Prostate gland (tissue), 2 donors: Measurements from ENCODE around the gene NCOA7. TPM values are rescaled to one million over a fixed set of nuclear protein-coding genes. Genes with fewer than 3 reads are reported as not detected.

ENCODE experiments used
- DNase-seq: peaks from one replicate; pipeline ENCODE4 v3.0.0-alpha.2; 2019; ENCODE audit warnings: low spot score
- H3K27ac ChIP-seq, 2 donors: fragments of 200-600 bp; sonication (generic); 2 replicates each; pipeline ENCODE4 v1.5.1; 2017 to 2019
- H3K27me3 ChIP-seq: fragments of 200-600 bp; sonication (generic); replicated peaks from 2 replicates; pipeline ENCODE4 v1.5.1; 2019; ENCODE audit not compliant: insufficient read depth
- H3K36me3 ChIP-seq, 2 donors: fragments of 200-600 bp; sonication (generic); 1 replicate in 1 of 2; 2 replicates in 1 of 2; pipeline versions ENCODE4 v1.5.1 to v1.8.1; 2017 to 2019
- H3K4me1 ChIP-seq: fragments of 200-600 bp; sonication (generic); replicated peaks from 2 replicates; pipeline ENCODE4 v1.5.1; 2019
- H3K4me3 ChIP-seq, 2 donors: fragments of 200-600 bp; sonication (generic); 2 replicates each; pipeline ENCODE4 v1.5.1; 2017 to 2019
- H3K9me3 ChIP-seq: fragments of 200-600 bp; sonication (generic); 2 replicates; pipeline ENCODE4 v1.5.1; 2017
- POLR2A ChIP-seq: fragments of 450-650 bp; IDR thresholded peaks from one replicate; pipeline ENCODE4 v1.6.1; 2016; ENCODE audit warnings: antibody characterized with exemption, mild to moderate bottlenecking
- POLR2AphosphoS5 ChIP-seq: sonication (generic); formaldehyde crosslinking; IDR thresholded peaks from one replicate; pipeline ENCODE4 v1.6.1; 2017; ENCODE audit warnings: antibody characterized with exemption
- WGBS: methylation state at CpG from one replicate; pipeline ENCODE4 v1.1.5; 2018; 5-methylcytosine and 5-hydroxymethylcytosine counted together
- intact Hi-C: fragments of 100-400 bp; cut with DNase I; formaldehyde crosslinking; loops from one replicate; pipeline ENCODE4 v1.14.2; 2022
- total RNA-seq, 2 donors: library from RNA; depleted of rRNA; stranded (reverse); fragments of >200 nt; gene quantifications; one replicate each; pipeline ENCODE4 v1.1.0, GENCODE V29; 2016
- TF ChIP-seq, protein P1 (sequence below), 4 experiments: fragments of 200-600 bp in 2 of 4; fragments of 450-650 bp in 2 of 4; sonication (generic) in 2 of 4; IDR thresholded peaks; 1 replicate in 3 of 4; 2 replicates in 1 of 4; pipeline ENCODE4 v1.5.1; 2016 to 2019; ENCODE audit warnings: antibody characterized with exemption in 4 of 4, mild to moderate bottlenecking in 2 of 4, moderate library complexity in 2 of 4

NCOA7 gene
- total RNA-seq, 2 donors from 2014 or later: 15.5 to 15.6 TPM

DNA sequence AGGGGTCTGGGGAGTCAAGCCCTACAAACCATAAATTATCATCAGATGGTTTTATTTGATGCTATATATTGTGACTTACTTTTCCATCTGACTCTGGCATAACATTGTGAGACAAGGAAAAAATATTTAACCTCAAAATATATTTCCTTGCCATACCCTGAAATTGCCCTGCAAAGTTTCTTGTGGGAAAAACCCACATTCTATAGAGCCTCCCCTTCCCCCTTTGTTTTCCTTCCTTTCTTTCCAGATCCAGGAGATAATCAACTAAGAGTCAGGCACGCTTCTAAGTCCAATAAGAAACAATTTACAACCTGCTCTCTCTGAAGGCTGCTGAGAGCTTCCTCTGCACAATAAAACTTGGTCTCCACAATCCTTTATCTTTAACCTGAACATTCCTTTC is 148.3 kb downstream of the NCOA7 start:
- WGBS: 19% methylated on average over 1 of the region's 1 CpG
- H3K27me3 ChIP-seq: no peaks in the 10 kb centered on the region
- no peak overlapping the region for H3K4me3 ChIP-seq
- intact Hi-C loops: no loop called here
- no peak overlapping the region for H3K27ac ChIP-seq
- no peaks in the 10 kb centered on the region for H3K9me3 ChIP-seq
- DNase-seq: no peak
- no peaks in the 10 kb centered on the region for H3K36me3 ChIP-seq
- TF ChIP-seq, protein P1, sequence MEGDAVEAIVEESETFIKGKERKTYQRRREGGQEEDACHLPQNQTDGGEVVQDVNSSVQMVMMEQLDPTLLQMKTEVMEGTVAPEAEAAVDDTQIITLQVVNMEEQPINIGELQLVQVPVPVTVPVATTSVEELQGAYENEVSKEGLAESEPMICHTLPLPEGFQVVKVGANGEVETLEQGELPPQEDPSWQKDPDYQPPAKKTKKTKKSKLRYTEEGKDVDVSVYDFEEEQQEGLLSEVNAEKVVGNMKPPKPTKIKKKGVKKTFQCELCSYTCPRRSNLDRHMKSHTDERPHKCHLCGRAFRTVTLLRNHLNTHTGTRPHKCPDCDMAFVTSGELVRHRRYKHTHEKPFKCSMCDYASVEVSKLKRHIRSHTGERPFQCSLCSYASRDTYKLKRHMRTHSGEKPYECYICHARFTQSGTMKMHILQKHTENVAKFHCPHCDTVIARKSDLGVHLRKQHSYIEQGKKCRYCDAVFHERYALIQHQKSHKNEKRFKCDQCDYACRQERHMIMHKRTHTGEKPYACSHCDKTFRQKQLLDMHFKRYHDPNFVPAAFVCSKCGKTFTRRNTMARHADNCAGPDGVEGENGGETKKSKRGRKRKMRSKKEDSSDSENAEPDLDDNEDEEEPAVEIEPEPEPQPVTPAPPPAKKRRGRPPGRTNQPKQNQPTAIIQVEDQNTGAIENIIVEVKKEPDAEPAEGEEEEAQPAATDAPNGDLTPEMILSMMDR (IDR thresholded peaks at IDR 0.05): no peak
- TF ChIP-seq POLR2A: no peak
- no peak for TF ChIP-seq POLR2AphosphoS5
- H3K4me1 ChIP-seq: no peaks in the 10 kb centered on the region

DNA sequence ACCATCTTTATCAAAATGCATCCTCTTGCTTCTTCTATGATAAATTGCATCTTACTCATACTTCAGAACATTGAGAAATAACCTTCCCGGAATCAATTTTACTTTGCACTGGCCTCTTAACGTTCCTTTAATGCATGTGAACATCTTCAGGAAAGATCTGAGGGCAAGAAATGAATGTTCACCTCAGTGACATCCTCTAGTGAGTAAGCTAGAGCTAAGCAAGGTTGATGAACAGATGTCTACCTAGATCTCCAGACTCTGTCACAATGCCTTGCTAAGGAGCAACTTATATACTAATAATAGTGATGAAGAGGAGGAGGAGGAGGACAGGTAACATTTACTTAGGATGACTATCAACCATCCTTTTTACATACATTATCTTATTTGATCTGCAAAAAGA is 149.0 kb downstream of the NCOA7 start:
- no peaks in the 10 kb centered on the region for H3K9me3 ChIP-seq
- H3K27ac ChIP-seq: no peak overlapping the region

DNA sequence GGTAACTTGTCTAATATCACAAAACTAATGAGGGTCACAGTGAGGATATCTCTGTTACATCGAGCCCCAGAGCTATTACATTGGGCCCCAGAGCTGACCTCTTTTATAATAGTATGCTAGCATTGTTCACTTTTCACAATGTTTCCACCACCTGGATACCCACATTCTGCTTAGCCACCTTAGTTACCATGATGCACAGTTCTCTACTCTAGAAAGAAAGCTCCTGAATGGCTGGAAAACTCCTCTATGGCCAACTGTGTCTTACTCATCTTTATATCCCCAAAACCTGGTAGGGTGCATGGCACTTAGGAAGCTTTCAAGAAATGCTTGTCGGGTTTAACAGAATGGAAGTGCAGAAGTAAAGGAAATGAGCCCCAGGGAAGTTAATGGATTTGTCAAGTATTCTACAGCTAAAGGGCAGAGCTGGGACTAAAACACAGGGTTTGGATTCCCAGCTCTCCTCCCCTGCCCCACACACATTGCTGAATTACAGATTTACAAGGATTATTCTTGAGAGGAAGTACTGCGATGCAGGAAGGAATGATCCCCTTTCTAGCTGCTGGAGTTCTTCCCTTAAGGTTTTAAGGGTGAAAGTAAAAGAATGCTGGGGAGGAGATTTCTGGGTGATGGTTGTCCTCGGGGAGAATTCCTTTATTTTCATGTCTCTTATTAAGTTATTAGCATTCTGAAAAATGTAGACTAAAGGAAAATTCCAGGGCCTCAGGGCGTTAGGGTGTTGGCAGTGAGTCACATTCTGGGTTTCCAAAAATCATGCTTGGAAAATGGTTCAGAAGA is 149.7 kb downstream of the NCOA7 start:
- no peak for DNase-seq
- Histone ChIP-seq H3K4me3 (no peak overlapping the region), H3K27me3 (no peaks in the 10 kb centered on the region), H3K27ac (no peak overlapping the region), H3K36me3 (no peaks in the 10 kb centered on the region), H3K4me1 (no peaks in the 10 kb centered on the region), H3K9me3 (no peaks in the 10 kb centered on the region)
- TF ChIP-seq, protein P1 (IDR thresholded peaks at IDR 0.05): no peak
- TF ChIP-seq POLR2AphosphoS5 (no peak), POLR2A (no peak)
- intact Hi-C loops: no loop called here
- 54% methylated on average over 5 of the region's 5 CpGs for WGBS

More for the DNA sequence above, 149.0 kb downstream of the NCOA7 start:
- H3K27me3 ChIP-seq: no peaks in the 10 kb centered on the region
- intact Hi-C loops: no loop called here
- DNase-seq: no peak
- no peak for TF ChIP-seq POLR2AphosphoS5
- TF ChIP-seq, protein P1 (IDR thresholded peaks at IDR 0.05): no peak
- no peak for TF ChIP-seq POLR2A
- no peak overlapping the region for H3K4me3 ChIP-seq
- WGBS: 94% methylated on average over 2 of the region's 2 CpGs
- no peaks in the 10 kb centered on the region for H3K4me1 ChIP-seq
- H3K36me3 ChIP-seq: no peaks in the 10 kb centered on the region

DNA sequence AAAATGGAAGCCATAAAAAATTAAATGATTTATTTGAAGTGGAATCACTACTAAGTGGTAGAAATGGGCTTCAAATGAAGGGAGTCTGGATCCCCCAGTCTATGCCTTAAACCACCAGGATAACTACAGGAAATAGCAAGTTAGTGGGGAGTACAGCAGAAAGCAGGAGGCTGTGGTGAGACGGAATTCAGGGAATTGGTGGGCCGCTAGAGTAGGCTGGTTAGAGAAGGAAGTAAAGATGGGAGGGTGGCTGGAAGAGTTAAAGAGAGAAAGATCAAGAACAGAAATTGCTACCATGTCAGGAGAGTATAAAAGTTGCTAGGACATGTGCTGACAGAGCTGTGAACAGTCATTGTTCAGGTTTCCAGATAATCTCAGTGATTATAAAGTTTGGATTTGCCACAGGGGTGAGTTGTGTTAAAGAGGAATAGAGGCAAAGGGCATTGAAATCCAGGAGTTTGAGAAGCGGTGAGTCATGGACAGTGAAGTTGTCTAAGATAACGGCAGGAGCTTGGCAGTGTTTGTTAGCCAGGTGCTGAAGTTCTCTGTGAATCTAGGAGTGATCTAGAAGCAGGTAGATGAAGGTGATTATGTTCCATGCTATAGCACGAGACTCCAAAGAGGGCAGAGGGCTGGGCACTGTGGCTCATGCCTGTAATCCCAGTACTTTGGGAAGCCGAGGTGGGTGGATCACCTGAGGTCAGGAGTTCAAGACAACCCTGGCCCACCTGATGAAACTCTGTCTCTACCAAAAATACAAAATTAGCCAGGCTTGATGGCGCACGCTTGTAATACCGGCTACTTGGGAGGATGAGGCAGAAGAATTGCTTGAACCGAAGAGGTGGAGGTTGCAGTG is 152.1 kb downstream of the NCOA7 start:
- TF ChIP-seq POLR2A (no peak), POLR2AphosphoS5 (no peak)
- TF ChIP-seq, protein P1 (IDR thresholded peaks at IDR 0.05): no peak
- Histone ChIP-seq H3K4me3 (no peak overlapping the region), H3K9me3 (no peaks in the 10 kb centered on the region), H3K36me3 (no peaks in the 10 kb centered on the region), H3K27me3 (no peaks in the 10 kb centered on the region), H3K4me1 (no peaks in the 10 kb centered on the region), H3K27ac (no peak overlapping the region)
- intact Hi-C loops: no loop called here
- 84% methylated on average over 10 of the region's 10 CpGs for WGBS
- DNase-seq: no peak
